Colonic mucosa (tissue), 4 donors: ENCODE results near the gene EPB41L4A. TPM values are rescaled to one million over a fixed set of nuclear protein-coding genes. Genes with fewer than 3 reads are reported as not detected.

Source experiments
- DNase-seq: peaks from one replicate; pipeline ENCODE4 v3.0.0-alpha.2; 2020
- H3K27ac ChIP-seq: fragments of 200-600 bp; one replicate; pipeline ENCODE4 v1.8.0; 2021
- H3K27me3 ChIP-seq: fragments of 200-600 bp; one replicate; pipeline ENCODE4 v1.8.0; 2021
- H3K36me3 ChIP-seq: fragments of 200-600 bp; one replicate; pipeline ENCODE4 v1.8.0; 2021
- H3K4me1 ChIP-seq: fragments of 200-600 bp; one replicate; pipeline ENCODE4 v1.8.0; 2021; ENCODE audit warnings: mild to moderate bottlenecking
- H3K4me3 ChIP-seq: fragments of 200-600 bp; one replicate; pipeline ENCODE4 v1.8.0; 2021
- H3K9ac ChIP-seq, 2 donors: one replicate each; pipeline ENCODE4 v1.7.0; 2013; ENCODE audit warnings: control low read depth in 2 of 2, low read depth in 2 of 2, low read length in 2 of 2
- H3K9me3 ChIP-seq: fragments of 200-600 bp; one replicate; pipeline ENCODE4 v1.8.0; 2021
- CTCF ChIP-seq: fragments of 200-600 bp; IDR thresholded peaks from one replicate; pipeline ENCODE4 v1.8.0; 2022; ENCODE audit warnings: antibody characterized with exemption, mild to moderate bottlenecking
- intact Hi-C: fragments of 100-400 bp; cut with DNase I; formaldehyde crosslinking; loops from one replicate; pipeline ENCODE4 v1.14.1; 2022
- total RNA-seq, 2 donors: library from RNA; stranded (reverse); fragmentation: NEBNext Ultra II Directional in 1 of 2; extraction: Animal tissue kit (Norgen Biotek cat#: 25700) in 1 of 2; gene quantifications; one replicate each; pipeline ENCODE4 v1.2.1, GENCODE V29; 2021
- donor health status: healthy.
- donor health status: DM: no; HTN: no; CAD: no.
- donor health status: DM: no; HTN: no; CAD: no.

Gene EPB41L4A
- total RNA-seq, 2 donors from 2014 or later, result 10.1 to 18.0 TPM

GRCh38 chr5:112126982-112127381 is 292.1 kb downstream of the EPB41L4A start:
- Histone ChIP-seq H3K36me3 (no peaks in the 10 kb centered on the region), H3K4me3 (no peak overlapping the region), H3K27ac (no peak overlapping the region), H3K4me1 (no peaks in the 10 kb centered on the region), H3K9me3 (no peaks in the 10 kb centered on the region), H3K27me3 (no peaks in the 10 kb centered on the region), H3K9ac (no peak overlapping the region)
- no peak for TF ChIP-seq CTCF
- intact Hi-C loops, result no loop called here
- no peak for DNase-seq

- Histone ChIP-seq H3K36me3 (no peaks in the 10 kb centered on the region), H3K9me3 (no peaks in the 10 kb centered on the region), H3K27me3 (no peaks in the 10 kb centered on the region), H3K9ac (no peak overlapping the region), H3K4me1 (no peaks in the 10 kb centered on the region), H3K27ac (no peak overlapping the region), H3K4me3 (no peak overlapping the region)
- DNase-seq, result no peak
- intact Hi-C loops, result no loop called here
- no peak for TF ChIP-seq CTCF
Observed at GRCh38 chr5:112125903-112126302, 293.2 kb downstream of the EPB41L4A start.

- H3K4me3 ChIP-seq, result no peak overlapping the region
- H3K4me1 ChIP-seq, result no peaks in the 10 kb centered on the region
- intact Hi-C loops, result no loop called here
- DNase-seq, result no peak
- no peak overlapping the region for H3K9ac ChIP-seq
- no peaks in the 10 kb centered on the region for H3K9me3 ChIP-seq
- no peak overlapping the region for H3K27ac ChIP-seq
- TF ChIP-seq CTCF, result no peak
- H3K36me3 ChIP-seq, result no peaks in the 10 kb centered on the region
- H3K27me3 ChIP-seq, result no peaks in the 10 kb centered on the region
Observed at GRCh38 chr5:112124788-112125187, 294.3 kb downstream of the EPB41L4A start.

- no peak overlapping the region for H3K9ac ChIP-seq
- H3K27me3 ChIP-seq, result no peaks in the 10 kb centered on the region
- intact Hi-C loops, result no loop called here
- TF ChIP-seq CTCF, result no peak
- no peaks in the 10 kb centered on the region for H3K4me1 ChIP-seq
- H3K27ac ChIP-seq, result no peak overlapping the region
- no peaks in the 10 kb centered on the region for H3K36me3 ChIP-seq
- DNase-seq, result no peak
- no peak overlapping the region for H3K4me3 ChIP-seq
- no peaks in the 10 kb centered on the region for H3K9me3 ChIP-seq
Observed at GRCh38 chr5:112123086-112123485, 296.0 kb downstream of the EPB41L4A start.

GRCh38 chr5:112122353-112122752 is 296.7 kb downstream of the EPB41L4A start:
- no peak for DNase-seq
- Histone ChIP-seq H3K9me3 (no peaks in the 10 kb centered on the region), H3K27me3 (no peaks in the 10 kb centered on the region), H3K4me3 (no peak overlapping the region), H3K4me1 (no peaks in the 10 kb centered on the region), H3K27ac (no peak overlapping the region), H3K9ac (no peak overlapping the region), H3K36me3 (no peaks in the 10 kb centered on the region)
- TF ChIP-seq CTCF, result no peak
- intact Hi-C loops, result no loop called here

- no peak for TF ChIP-seq CTCF
- Histone ChIP-seq H3K9me3 (no peaks in the 10 kb centered on the region), H3K27me3 (no peaks in the 10 kb centered on the region), H3K27ac (no peak overlapping the region), H3K4me3 (no peak overlapping the region), H3K36me3 (no peaks in the 10 kb centered on the region), H3K4me1 (no peaks in the 10 kb centered on the region), H3K9ac (no peak overlapping the region)
- no peak for DNase-seq
- intact Hi-C loops, result no loop called here
Observed at GRCh38 chr5:112121258-112121657, 297.8 kb downstream of the EPB41L4A start.
